HL-60 (cell line): ENCODE results near the gene SERPINB1.

Experiments used
- CTCF ChIP-seq: IDR thresholded peaks from one replicate; pipeline ENCODE4 v1.5.1; 2011; ENCODE audit warnings: low read length, control low read depth, inconsistent platforms; ENCODE audit not compliant: insufficient read depth
- GABPA ChIP-seq: IDR thresholded peaks from 2 replicates; pipeline ENCODE4 v1.6.1; 2012; ENCODE audit warnings: low read depth
- POLR2AphosphoS5 ChIP-seq: IDR thresholded peaks from 2 replicates; pipeline ENCODE4 v1.6.1; 2012; ENCODE audit warnings: low read depth

DNA sequence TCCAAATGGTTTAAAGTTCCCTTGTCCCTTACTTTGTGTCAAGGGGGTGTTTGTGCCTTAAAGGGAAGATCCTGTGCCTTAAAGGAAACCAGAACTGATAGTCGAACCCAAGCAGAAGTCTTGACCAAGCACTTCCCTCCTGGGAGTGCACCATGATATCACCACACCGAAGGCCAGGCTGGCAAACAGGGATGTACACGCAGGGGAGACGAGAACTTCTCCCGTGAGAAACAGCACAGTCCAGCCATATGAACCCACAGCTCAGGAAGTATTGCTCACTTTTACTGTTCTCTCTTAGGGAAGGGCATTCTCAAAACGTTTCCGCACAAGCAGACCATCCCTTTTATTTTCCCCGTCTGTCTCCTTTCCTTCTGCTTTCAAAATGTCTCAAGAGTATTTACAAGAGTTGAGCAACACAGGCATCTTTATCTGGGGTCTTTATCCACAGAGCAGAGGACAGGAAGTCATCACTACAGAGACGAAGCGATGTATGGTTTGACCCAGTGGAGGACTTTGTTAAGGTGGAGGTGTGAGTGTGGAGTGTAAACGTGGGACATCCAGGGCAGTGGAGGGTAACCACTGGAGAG, 12.8 kb upstream of the SERPINB1 start:
- TF ChIP-seq POLR2AphosphoS5 (no peak), CTCF (no peak), GABPA (no peak)
